DOHH2 (cell line): Measurements from ENCODE around the gene SPDYE2B.
"Not testable (repeated sequence)": the region's sequence is repeated elsewhere in the genome, so short reads cannot be mapped to it uniquely, and the experiment has no call there.

Experiments
- H3F3A ChIP-seq: fragments of 200-600 bp; sonication (generic), shearing (Covaris generic); 2 replicates; pipeline ENCODE4 v1.6.0; 2016; ENCODE audit warnings: antibody characterized with exemption, mild to moderate bottlenecking; ENCODE audit not compliant: control insufficient read depth, insufficient read depth
- H3K27ac ChIP-seq: fragments of 200-600 bp; sonication (generic); 2 replicates; pipeline ENCODE4 v1.5.1; 2014; ENCODE audit warnings: low read depth, mild to moderate bottlenecking, low read length, moderate library complexity
- H3K27me3 ChIP-seq: fragments of 200-600 bp; sonication (generic); 2 replicates; pipeline ENCODE4 v1.6.1; 2014; ENCODE audit warnings: mild to moderate bottlenecking, low read length, mixed read lengths; ENCODE audit not compliant: control insufficient read depth
- H3K36me3 ChIP-seq: fragments of 200-600 bp; sonication (generic); 2 replicates; pipeline ENCODE4 v1.6.1; 2014; ENCODE audit warnings: mild to moderate bottlenecking, low read length, moderate library complexity, mixed read lengths; ENCODE audit not compliant: control insufficient read depth
- H3K4me1 ChIP-seq: fragments of 200-600 bp; sonication (generic); 2 replicates; pipeline ENCODE4 v1.6.1; 2014; ENCODE audit warnings: mild to moderate bottlenecking, low read length, mixed read lengths; ENCODE audit not compliant: control insufficient read depth
- H3K4me2 ChIP-seq: fragments of 200-600 bp; sonication (generic); 2 replicates; pipeline ENCODE4 v1.6.0; 2014; ENCODE audit warnings: mild to moderate bottlenecking, low read length, moderate library complexity
- H3K4me3 ChIP-seq: fragments of 200-600 bp; sonication (generic); 2 replicates; pipeline ENCODE4 v1.5.1; 2014; ENCODE audit warnings: mild to moderate bottlenecking, low read length, mixed read lengths
- H3K79me2 ChIP-seq: fragments of 200-600 bp; sonication (generic); 2 replicates; pipeline ENCODE4 v1.6.1; 2014; ENCODE audit warnings: mild to moderate bottlenecking, low read length, mixed read lengths; ENCODE audit not compliant: control insufficient read depth
- H3K9me2 ChIP-seq: fragments of 200-600 bp; sonication (generic); replicated peaks from 2 replicates; pipeline ENCODE4 v1.6.1; 2014; ENCODE audit warnings: mild to moderate bottlenecking, low read length, mixed read lengths; ENCODE audit not compliant: control insufficient read depth
- H3K9me3 ChIP-seq: fragments of 200-600 bp; sonication (generic); 2 replicates; pipeline ENCODE4 v1.6.1; 2014; ENCODE audit warnings: antibody characterized with exemption, low read length, mixed read lengths; ENCODE audit not compliant: control insufficient read depth, insufficient read depth
- H4K20me1 ChIP-seq: fragments of 200-600 bp; sonication (generic); 2 replicates; pipeline ENCODE4 v1.6.0; 2014; ENCODE audit warnings: low read depth, mild to moderate bottlenecking, antibody characterized with exemption, low read length, moderate library complexity; ENCODE audit not compliant: control insufficient read depth, insufficient read depth

Gene SPDYE2B, protein sequence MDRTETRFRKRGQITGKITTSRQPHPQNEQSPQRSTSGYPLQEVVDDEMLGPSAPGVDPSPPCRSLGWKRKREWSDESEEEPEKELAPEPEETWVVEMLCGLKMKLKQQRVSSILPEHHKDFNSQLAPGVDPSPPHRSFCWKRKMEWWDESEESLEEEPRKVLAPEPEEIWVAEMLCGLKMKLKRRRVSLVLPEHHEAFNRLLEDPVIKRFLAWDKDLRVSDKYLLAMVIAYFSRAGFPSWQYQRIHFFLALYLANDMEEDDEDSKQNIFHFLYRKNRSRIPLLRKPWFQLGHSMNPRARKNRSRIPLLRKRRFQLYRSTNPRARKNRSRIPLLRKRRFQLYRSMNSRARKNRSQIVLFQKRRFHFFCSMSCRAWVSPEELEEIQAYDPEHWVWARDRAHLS

GRCh38 chr7:102649924-102650323 is at the start of gene SPDYE2B:
TSS of gene SPDYE2B (plus strand) at chr7:102650319. CDS start at chr7:102652349, 2,030 bp downstream.
- not testable (repeated sequence) for H3K27me3 ChIP-seq, H3F3A ChIP-seq, H3K79me2 ChIP-seq, H3K4me3 ChIP-seq, H3K27ac ChIP-seq, H3K36me3 ChIP-seq, H3K9me2 ChIP-seq, H3K4me1 ChIP-seq, H3K9me3 ChIP-seq, H3K4me2 ChIP-seq, H4K20me1 ChIP-seq

DNA sequence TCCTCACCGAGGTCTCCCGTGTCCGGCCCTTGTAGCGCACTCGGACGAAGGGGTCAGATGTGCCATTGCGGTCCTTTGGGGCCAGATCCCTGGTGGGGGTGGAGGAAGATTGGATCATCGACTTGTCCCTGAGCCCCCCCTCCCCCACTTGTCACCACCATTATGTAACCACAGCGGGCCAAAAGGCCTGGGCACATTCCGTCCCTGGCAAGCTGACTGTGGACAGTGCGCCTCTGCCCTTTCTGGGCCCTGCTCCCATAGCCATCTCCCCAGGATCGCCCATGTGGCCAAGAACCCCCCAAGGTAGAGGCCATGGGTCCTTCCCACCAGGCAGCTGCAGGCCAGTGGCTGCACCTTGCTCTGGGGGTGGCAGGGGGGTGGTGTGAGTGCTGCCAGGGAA is 47.8 kb upstream of the SPDYE2B start:
- H3K4me3 ChIP-seq, H3K27ac ChIP-seq, H3F3A ChIP-seq, H3K27me3 ChIP-seq, H3K4me1 ChIP-seq, H3K9me3 ChIP-seq, H3K4me2 ChIP-seq, H3K9me2 ChIP-seq, H3K79me2 ChIP-seq, H3K36me3 ChIP-seq, H4K20me1 ChIP-seq: not testable (repeated sequence)

- H4K20me1 ChIP-seq, H3K9me2 ChIP-seq, H3K4me1 ChIP-seq, H3K79me2 ChIP-seq, H3K36me3 ChIP-seq, H3K27me3 ChIP-seq, H3K4me2 ChIP-seq, H3K4me3 ChIP-seq, H3K27ac ChIP-seq, H3F3A ChIP-seq, H3K9me3 ChIP-seq: not testable (repeated sequence)
These were observed 45.5 kb upstream of the SPDYE2B start for GRCh38 chr7:102604431-102605145.

DNA sequence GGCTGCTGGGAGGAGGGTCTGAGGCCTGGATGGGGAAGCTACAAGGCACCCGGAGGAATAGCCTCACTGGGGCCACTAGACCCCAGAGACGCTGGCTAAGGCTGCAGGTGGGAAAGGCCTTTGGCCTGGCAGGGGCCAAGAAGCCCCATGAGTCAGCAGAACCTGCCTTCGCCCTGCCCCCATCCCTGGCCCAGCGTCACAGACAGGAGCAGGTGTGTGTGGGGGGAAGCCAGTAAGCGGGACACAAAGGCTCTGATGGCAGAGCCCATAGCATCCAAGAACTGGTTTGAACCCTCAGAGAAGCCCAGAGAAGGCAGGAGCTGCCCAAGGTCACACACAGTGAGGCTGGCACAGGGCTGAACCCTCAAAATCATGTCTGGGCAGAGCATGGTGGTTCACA is 43.3 kb upstream of the SPDYE2B start:
- not testable (repeated sequence) for H4K20me1 ChIP-seq, H3K9me3 ChIP-seq, H3K4me2 ChIP-seq

GRCh38 chr7:102609734-102610133 is 40.4 kb upstream of the SPDYE2B start:
- H4K20me1 ChIP-seq, H3K4me2 ChIP-seq, H3K4me3 ChIP-seq: not testable (repeated sequence)

More for the DNA sequence above, 43.3 kb upstream of the SPDYE2B start:
- H3F3A ChIP-seq, H3K4me3 ChIP-seq, H3K27me3 ChIP-seq, H3K27ac ChIP-seq, H3K9me2 ChIP-seq, H3K36me3 ChIP-seq, H3K79me2 ChIP-seq, H3K4me1 ChIP-seq: not testable (repeated sequence)

DNA sequence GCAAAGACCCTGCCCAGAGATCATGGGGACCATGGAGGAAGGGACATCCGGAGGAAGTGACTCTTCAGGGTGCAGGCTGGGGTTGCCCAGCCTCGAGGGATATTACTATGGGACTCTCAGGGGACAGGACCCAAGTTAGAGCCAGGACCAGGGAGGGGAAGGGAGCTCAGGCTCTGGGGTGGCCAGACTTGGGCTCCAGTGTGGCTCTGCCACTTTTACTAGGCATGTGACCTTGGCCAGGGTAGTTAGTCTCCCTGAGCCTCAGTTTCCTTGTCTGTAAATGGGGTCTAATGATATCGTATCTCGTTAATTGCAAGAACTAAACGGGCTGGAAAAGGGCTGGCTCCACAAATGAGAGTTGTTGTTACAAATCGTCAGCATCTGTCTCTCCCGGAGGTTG is 39.7 kb upstream of the SPDYE2B start:
- not testable (repeated sequence) for H3K9me3 ChIP-seq, H3K4me2 ChIP-seq, H3K27me3 ChIP-seq, H3F3A ChIP-seq, H3K4me3 ChIP-seq, H3K36me3 ChIP-seq, H4K20me1 ChIP-seq, H3K9me2 ChIP-seq, H3K27ac ChIP-seq, H3K79me2 ChIP-seq
- H3K4me1 ChIP-seq: peaks cover 11% of the 10 kb centered on the region

More at GRCh38 chr7:102609734-102610133, 40.4 kb upstream of the SPDYE2B start:
- H3K27me3 ChIP-seq, H3K9me2 ChIP-seq, H3K36me3 ChIP-seq, H3K27ac ChIP-seq, H3K9me3 ChIP-seq, H3F3A ChIP-seq, H3K79me2 ChIP-seq: not testable (repeated sequence)
- peaks cover 11% of the 10 kb centered on the region for H3K4me1 ChIP-seq

DNA sequence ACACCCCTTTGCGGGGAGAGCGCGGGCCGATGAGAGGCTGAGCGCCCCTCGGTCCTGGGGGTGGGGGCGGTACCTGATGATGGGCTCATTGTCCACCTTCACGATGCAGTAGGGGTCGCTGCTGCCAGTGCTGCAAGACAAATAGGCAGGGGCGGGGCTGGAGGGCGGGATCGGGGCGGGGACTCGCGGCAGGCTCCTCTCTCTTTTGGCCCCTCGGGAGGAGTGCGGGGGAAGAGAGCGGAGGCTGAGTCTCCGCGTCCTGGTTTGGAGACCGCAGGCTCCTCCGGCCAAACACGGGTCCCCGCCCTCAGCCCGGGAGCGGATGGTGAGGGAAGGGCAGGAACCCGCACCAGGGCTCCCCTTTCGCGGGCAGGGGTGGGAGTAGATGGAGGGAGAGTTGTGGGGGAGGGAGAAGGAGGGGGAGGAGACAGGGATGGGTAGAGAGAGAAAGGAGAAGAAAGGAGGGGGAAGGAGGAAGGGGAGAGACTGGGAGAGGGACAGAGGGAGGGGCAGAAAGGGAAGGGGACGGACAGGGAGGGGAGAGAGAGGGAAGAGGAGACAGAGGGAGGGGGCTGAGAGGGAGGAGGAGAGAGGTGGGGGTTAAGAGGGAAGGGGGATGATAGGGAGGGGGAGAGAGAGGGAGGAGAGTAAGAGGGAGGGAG is 39.0 kb upstream of the SPDYE2B start:
- H3K36me3 ChIP-seq, H3K4me2 ChIP-seq, H3F3A ChIP-seq, H3K79me2 ChIP-seq, H3K27me3 ChIP-seq, H3K9me2 ChIP-seq, H3K27ac ChIP-seq, H3K9me3 ChIP-seq, H4K20me1 ChIP-seq, H3K4me3 ChIP-seq: not testable (repeated sequence)
- H3K4me1 ChIP-seq: peaks cover 11% of the 10 kb centered on the region
